ENCODE results near the gene NNT. TPM values are rescaled to one million over a fixed set of nuclear protein-coding genes. Genes with fewer than 3 reads are reported as not detected.

The NNT gene
- polyA plus RNA-seq, 3 donors, result 17.1 to 47.2 (median 41.2) TPM

GRCh38 chr5:43659075-43659474, 56.1 kb downstream of the NNT start:
- H3K4me2 ChIP-seq (replicated peaks; ENCODE audit: extremely low read depth, low read length, poor library complexity, severe bottlenecking), result no peak overlapping the region
- H3K9me3 ChIP-seq (replicated peaks in 1 of 2; ENCODE audit: control insufficient read depth in 1 of 2, insufficient read depth in 1 of 2, low read length in 2 of 2), result no peaks in the 10 kb centered on the region
- no peak overlapping the region for H3K9ac ChIP-seq (ENCODE audit: insufficient read depth, low read length, poor library complexity, severe bottlenecking)
- H3K36me3 Mint-ChIP-seq, result peaks cover 65 to 82% of the 10 kb centered on the region in 2 donors
- no peaks in the 10 kb centered on the region for H3K4me1 ChIP-seq (ENCODE audit: control insufficient read depth in 1 of 2, insufficient read depth in 2 of 2, low read length in 2 of 2)
- no peak overlapping the region for H3K27ac ChIP-seq (ENCODE audit: low read depth in 1 of 2, low read length in 2 of 2)
- H2AFZ ChIP-seq (ENCODE audit: insufficient read depth, low read depth, low read length, poor library complexity, severe bottlenecking), result no peak overlapping the region
- H3K4me3 ChIP-seq (replicated peaks in 1 of 3; ENCODE audit: low read depth in 2 of 3, low read length in 3 of 3), result no peak overlapping the region
- no peaks in the 10 kb centered on the region for H3K27me3 Mint-ChIP-seq (ENCODE audit: low read depth in 3 of 3)
- intact Hi-C loops (cut with micrococcal nuclease), result no loop called here
- H3K9me3 Mint-ChIP-seq, result peaks cover 0 to 6% (median 0%) of the 10 kb centered on the region in 7 donors
- no peaks in the 10 kb centered on the region for H3K27me3 ChIP-seq (ENCODE audit: control insufficient read depth in 2 of 2, insufficient read depth in 2 of 2, low read length in 2 of 2)
- H3K36me3 ChIP-seq (replicated peaks in 1 of 2; ENCODE audit: control insufficient read depth in 1 of 2, insufficient read depth in 2 of 2, low read length in 2 of 2), result peaks cover 79 to 92% of the 10 kb centered on the region in 2 donors
- H4K20me1 ChIP-seq (ENCODE audit: insufficient read depth, low read length), result no peaks in the 10 kb centered on the region
- no peak for DNase-seq
- H3K4me1 Mint-ChIP-seq, result no peaks in the 10 kb centered on the region
- no peak overlapping the region for H3K4me3 Mint-ChIP-seq
- no CpG with 5 or more reads among the region's 4 CpGs for WGBS (ENCODE audit: insufficient coverage)
- H3K27ac Mint-ChIP-seq, result no peak overlapping the region
- H3K79me2 ChIP-seq (ENCODE audit: insufficient read depth, low read length), result no peaks in the 10 kb centered on the region
- TF ChIP-seq, protein P1, sequence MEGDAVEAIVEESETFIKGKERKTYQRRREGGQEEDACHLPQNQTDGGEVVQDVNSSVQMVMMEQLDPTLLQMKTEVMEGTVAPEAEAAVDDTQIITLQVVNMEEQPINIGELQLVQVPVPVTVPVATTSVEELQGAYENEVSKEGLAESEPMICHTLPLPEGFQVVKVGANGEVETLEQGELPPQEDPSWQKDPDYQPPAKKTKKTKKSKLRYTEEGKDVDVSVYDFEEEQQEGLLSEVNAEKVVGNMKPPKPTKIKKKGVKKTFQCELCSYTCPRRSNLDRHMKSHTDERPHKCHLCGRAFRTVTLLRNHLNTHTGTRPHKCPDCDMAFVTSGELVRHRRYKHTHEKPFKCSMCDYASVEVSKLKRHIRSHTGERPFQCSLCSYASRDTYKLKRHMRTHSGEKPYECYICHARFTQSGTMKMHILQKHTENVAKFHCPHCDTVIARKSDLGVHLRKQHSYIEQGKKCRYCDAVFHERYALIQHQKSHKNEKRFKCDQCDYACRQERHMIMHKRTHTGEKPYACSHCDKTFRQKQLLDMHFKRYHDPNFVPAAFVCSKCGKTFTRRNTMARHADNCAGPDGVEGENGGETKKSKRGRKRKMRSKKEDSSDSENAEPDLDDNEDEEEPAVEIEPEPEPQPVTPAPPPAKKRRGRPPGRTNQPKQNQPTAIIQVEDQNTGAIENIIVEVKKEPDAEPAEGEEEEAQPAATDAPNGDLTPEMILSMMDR (IDR thresholded peaks at IDR 0.05), result no peak

- Histone ChIP-seq H3K9ac (ENCODE audit: insufficient read depth, low read length, poor library complexity, severe bottlenecking) (no peak overlapping the region), H3K36me3 (replicated peaks in 1 of 2; ENCODE audit: control insufficient read depth in 1 of 2, insufficient read depth in 2 of 2, low read length in 2 of 2) (peaks cover 70 to 89% of the 10 kb centered on the region in 2 donors), H3K4me2 (replicated peaks; ENCODE audit: extremely low read depth, low read length, poor library complexity, severe bottlenecking) (no peak overlapping the region), H3K27me3 (ENCODE audit: control insufficient read depth in 2 of 2, insufficient read depth in 2 of 2, low read length in 2 of 2) (no peaks in the 10 kb centered on the region), H2AFZ (ENCODE audit: insufficient read depth, low read depth, low read length, poor library complexity, severe bottlenecking) (no peak overlapping the region), H3K4me3 (replicated peaks in 1 of 3; ENCODE audit: low read depth in 2 of 3, low read length in 3 of 3) (no peak overlapping the region), H4K20me1 (ENCODE audit: insufficient read depth, low read length) (no peaks in the 10 kb centered on the region), H3K79me2 (ENCODE audit: insufficient read depth, low read length) (no peaks in the 10 kb centered on the region), H3K27ac (ENCODE audit: low read depth in 1 of 2, low read length in 2 of 2) (no peak overlapping the region), H3K4me1 (ENCODE audit: control insufficient read depth in 1 of 2, insufficient read depth in 2 of 2, low read length in 2 of 2) (no peaks in the 10 kb centered on the region), H3K9me3 (replicated peaks in 1 of 2; ENCODE audit: control insufficient read depth in 1 of 2, insufficient read depth in 1 of 2, low read length in 2 of 2) (peaks cover 0 to 6% of the 10 kb centered on the region in 2 donors)
- no CpG with 5 or more reads among the region's 2 CpGs for WGBS (ENCODE audit: insufficient coverage)
- TF ChIP-seq, protein P1 (IDR thresholded peaks at IDR 0.05), result peak; percentile 43
- Mint-ChIP-seq H3K4me3 (no peak overlapping the region), H3K36me3 (peaks cover 58 to 86% of the 10 kb centered on the region in 2 donors), H3K27me3 (ENCODE audit: low read depth in 3 of 3) (no peaks in the 10 kb centered on the region), H3K4me1 (no peaks in the 10 kb centered on the region), H3K27ac (no peak overlapping the region), H3K9me3 (peaks cover 1 to 11% (median 4%) of the 10 kb centered on the region in 7 donors)
- intact Hi-C loops (cut with micrococcal nuclease), result no loop called here
- DNase-seq, result no peak
These were observed 58.1 kb downstream of the NNT start for GRCh38 chr5:43661102-43661501.
